ENCODE measurements around the gene PLSCR1.

The PLSCR1 gene

DNA sequence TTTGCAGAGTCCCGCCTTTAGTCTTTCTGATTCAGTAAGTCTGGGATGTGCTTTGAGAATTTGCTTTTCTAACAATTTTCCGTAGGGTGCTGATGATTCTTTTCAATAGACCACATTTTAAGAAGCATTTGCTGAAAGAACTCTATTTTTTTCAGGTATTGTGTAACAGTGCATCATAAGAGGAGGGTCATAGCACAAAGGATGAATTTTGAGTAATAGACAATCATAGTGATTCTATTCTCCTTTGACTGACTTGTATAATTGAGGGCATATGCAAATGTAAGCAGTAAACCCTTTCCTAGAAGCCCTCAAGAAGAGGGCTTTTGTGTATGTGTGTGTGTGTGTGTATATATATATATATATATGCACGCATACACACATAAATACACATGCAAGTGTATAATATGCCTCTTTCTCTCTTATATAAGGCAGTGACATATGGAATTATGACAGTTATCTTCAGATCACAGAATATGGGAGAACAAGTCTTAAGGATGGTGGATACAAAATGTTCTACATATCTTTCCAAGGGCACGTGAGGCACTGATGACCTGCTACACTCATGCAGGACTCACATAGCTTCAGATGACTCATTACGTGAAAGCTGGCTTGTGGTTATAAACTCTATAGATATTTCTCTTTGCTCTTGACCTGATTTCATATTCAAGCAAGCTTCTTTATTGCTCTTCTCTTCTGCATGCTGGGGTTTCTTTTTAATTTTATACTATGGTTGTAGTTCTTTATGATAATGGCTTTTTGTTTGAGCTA is 6.5 kb upstream of the PLSCR1 start:
- TF ChIP-seq, protein P1, sequence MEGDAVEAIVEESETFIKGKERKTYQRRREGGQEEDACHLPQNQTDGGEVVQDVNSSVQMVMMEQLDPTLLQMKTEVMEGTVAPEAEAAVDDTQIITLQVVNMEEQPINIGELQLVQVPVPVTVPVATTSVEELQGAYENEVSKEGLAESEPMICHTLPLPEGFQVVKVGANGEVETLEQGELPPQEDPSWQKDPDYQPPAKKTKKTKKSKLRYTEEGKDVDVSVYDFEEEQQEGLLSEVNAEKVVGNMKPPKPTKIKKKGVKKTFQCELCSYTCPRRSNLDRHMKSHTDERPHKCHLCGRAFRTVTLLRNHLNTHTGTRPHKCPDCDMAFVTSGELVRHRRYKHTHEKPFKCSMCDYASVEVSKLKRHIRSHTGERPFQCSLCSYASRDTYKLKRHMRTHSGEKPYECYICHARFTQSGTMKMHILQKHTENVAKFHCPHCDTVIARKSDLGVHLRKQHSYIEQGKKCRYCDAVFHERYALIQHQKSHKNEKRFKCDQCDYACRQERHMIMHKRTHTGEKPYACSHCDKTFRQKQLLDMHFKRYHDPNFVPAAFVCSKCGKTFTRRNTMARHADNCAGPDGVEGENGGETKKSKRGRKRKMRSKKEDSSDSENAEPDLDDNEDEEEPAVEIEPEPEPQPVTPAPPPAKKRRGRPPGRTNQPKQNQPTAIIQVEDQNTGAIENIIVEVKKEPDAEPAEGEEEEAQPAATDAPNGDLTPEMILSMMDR (IDR thresholded peaks at IDR 0.05; ENCODE audit: insufficient read depth, low read depth, low read length, missing control alignments): no peak
- peak; percentile 61 for DNase-seq (ENCODE audit: low read depth)
- H3K4me3 ChIP-seq (ENCODE audit: low read depth, low read length): no peak overlapping the region

DNA sequence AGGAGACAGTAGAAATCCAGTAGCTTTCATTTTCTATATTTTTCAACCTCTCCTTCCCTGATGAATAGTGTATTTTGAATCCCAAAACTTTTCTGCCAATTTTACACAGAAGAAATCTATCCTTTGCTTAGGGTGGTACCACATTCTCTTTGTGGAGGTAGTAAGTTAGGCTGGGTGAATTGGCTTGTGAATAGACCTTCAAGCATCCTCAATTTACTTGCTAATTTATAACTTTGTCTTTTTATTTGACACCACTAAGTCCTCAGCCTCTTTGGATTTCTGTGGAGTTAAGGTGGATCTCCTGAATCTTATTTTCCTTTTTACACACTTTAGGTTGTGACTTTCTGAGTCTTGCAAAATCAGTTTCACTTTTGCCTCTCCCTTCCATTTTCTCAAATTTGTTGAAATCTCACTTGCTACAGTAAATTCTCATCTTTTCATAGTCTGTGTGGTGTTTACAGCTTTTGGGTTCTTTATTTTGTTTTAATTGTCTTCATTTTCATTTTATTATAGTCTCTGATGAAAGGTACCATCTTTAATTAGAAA is 5.7 kb upstream of the PLSCR1 start:
- no peak overlapping the region for H3K4me3 ChIP-seq (ENCODE audit: low read depth, low read length)
- TF ChIP-seq, protein P1 (IDR thresholded peaks at IDR 0.05; ENCODE audit: insufficient read depth, low read depth, low read length, missing control alignments): no peak
- DNase-seq (ENCODE audit: low read depth): no peak

DNA sequence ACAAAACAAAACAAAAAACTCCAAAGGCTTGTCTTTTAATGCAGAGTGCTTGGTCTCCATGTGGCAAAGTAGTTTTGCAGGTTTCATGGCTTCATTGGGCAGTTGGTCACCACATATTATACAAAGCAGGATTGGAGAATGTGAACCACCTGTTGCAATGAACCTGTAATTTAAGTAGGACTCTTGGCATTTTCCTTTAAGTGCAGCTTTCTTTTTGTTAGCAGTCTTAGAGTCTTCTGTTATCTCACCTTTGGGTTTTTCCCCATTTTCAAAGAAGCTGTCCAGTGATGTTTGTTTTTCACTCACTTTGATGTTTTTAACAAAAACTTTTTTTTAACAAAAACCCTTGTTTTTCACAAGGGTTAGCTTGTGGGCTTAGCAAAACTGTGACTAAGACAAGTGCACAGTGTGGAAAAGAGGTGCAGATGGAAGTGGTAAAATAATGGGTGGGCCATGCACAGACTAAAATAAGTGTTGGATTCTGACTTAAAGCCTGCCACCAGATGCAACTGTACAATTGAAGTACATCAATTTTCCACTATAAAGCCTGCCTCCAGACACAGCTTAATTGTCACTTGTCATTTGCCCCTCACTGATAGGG is 2.9 kb upstream of the PLSCR1 start:
- TF ChIP-seq, protein P1 (IDR thresholded peaks at IDR 0.05; ENCODE audit: insufficient read depth, low read depth, low read length, missing control alignments): no peak
- no peak for DNase-seq (ENCODE audit: low read depth)
- H3K4me3 ChIP-seq (ENCODE audit: low read depth, low read length): no peak overlapping the region

DNA sequence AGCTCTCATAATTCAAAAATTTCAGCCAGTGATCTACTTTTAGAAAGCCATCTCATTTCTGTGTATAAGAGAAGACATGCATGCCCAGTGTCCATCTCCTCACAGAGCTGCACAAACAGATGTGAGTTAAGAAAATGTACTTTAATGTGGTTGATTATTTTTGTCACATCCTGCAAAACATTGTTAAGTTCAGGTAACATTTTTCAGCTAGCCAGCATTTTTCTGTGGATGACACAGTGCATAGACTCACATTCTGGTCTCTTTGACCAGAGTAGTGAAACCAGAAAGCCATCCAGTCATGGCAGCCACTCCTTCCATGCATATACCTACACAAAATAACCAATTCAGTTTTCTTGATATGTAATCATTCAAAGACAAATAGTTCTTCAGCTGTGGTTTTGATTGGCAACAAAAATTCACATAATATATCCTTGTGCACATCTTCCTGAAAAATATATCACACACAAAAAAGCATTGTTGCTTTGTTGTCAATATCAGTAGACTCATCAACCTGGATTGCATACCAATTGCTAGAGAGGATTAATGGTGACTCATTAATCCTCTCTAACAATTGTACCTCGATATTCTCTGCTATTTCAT is 2.1 kb upstream of the PLSCR1 start:
- TF ChIP-seq, protein P1 (IDR thresholded peaks at IDR 0.05; ENCODE audit: insufficient read depth, low read depth, low read length, missing control alignments): no peak
- H3K4me3 ChIP-seq (ENCODE audit: low read depth, low read length): no peak overlapping the region
- DNase-seq (ENCODE audit: low read depth): no peak

DNA sequence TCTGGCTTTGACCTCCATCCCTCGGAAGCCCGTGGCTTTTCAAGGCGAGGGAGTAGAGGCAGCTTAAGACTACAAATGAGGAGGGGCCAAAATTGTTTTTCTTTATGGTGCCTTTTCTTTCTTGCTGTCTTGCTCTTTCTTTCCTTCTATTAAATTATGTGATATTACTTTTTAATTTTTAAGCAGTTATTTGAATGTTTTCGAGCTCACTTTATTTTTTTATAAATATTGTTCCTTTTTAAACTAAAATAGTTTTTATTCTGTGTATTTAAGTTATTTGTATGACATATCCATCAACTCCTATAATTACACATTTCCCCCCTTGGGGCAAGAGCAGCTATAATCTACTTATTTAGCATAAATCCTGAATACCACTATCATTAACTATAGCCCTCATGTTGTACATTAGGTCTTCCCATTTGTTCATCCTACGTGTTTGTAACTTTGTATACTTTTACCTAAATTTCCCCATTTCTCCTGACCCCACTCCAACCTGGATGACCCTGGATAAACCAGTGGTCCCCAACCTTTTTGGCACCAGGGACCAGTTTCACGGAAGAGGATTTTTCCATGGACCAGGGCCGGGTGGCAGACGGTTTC is 622 bp upstream of the PLSCR1 start:
- no peak for DNase-seq (ENCODE audit: low read depth)
- peak overlapping the region; percentile 69 for H3K4me3 ChIP-seq (ENCODE audit: low read depth, low read length)
- TF ChIP-seq, protein P1 (IDR thresholded peaks at IDR 0.05; ENCODE audit: insufficient read depth, low read depth, low read length, missing control alignments): no peak

DNA sequence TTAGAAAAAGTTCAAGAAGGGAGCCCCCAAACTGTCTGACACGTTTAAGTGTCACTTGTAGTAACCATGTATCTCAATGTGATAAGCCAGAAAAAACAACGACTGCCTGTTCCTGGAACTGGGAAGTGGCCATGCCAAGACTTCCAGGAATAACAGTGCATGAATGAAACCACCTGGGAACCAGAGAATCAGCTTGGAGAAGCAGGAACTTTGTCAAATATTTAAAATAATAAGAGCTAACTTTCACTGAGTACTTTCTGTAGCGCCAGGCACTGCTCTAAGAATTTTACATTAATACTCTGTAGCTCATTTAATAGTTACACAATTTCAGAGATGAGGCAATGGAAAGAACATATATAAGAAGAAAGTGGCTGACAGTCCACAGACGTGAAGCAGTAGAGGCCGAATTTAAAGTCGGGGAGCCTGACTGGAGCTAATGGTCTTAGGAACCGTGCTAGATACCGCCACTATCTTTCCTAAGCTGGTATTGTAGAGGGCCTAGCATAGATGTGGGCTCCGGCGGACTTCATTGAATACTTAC is 876 bp downstream of the PLSCR1 start:
- peak; percentile 21 for DNase-seq (ENCODE audit: low read depth)
- TF ChIP-seq, protein P1 (IDR thresholded peaks at IDR 0.05; ENCODE audit: insufficient read depth, low read depth, low read length, missing control alignments): no peak
- peak overlapping the region; percentile 69 for H3K4me3 ChIP-seq (ENCODE audit: low read depth, low read length)

Measured in GM12865 (cell line).